ENCODE results near the gene NUDT17. TPM values are rescaled to one million over a fixed set of nuclear protein-coding genes. Genes with fewer than 3 reads are reported as not detected.
"Not testable (repeated sequence)": the region's sequence is repeated elsewhere in the genome, so short reads cannot be mapped to it uniquely, and the experiment has no call there.

The NUDT17 gene
- total and polyA plus RNA-seq, 2 donors (not counting 1 experiment from before 2014, with no cell fraction given) = 7.7 TPM

DNA sequence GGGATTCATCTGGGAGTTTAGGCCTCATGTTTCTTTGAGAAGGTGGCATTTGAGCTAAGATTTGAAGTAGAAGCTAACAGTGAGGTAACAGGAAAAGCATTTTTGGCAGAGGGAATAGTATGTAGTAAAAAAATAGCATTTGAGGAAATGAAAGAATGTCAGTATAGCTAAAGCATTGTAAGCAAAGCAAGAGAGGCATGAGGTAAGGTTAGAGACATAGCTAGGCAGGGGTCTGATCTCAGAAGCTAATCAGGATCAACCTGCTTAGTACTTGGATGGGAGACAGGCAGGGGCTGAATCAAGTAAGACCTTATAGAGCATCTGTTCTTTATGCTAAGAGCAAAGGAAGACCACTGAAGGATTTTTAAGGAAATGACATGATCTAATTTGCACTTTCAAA is 17.5 kb upstream of the NUDT17 start:
- H3K9me3 ChIP-seq (ENCODE audit: control extremely low read depth in 1 of 3, control insufficient read depth in 2 of 3, insufficient read depth in 1 of 3, low read length in 2 of 3) = no peaks in the 10 kb centered on the region
- Mint-ChIP-seq H3K4me1 (peaks cover 27% of the 10 kb centered on the region), H3K9me3 (ENCODE audit: insufficient read depth) (no peaks in the 10 kb centered on the region), H3K27me3 (no peaks in the 10 kb centered on the region), H3K27ac (no peak overlapping the region), H3K4me3 (no peak overlapping the region)
- H3K9ac ChIP-seq (ENCODE audit: low read length) = no peak overlapping the region
- peaks cover 12 to 13% of the 10 kb centered on the region in 2 donors for H3K4me1 ChIP-seq (ENCODE audit: control insufficient read depth in 2 of 2, insufficient read depth in 2 of 2, low read length in 2 of 2)
- no peak overlapping the region for H3K4me2 ChIP-seq (replicated peaks; ENCODE audit: low read depth, low read length, poor library complexity, severe bottlenecking)
- H4K20me1 ChIP-seq (ENCODE audit: control insufficient read depth, insufficient read depth, low read length, poor library complexity, severe bottlenecking) = peaks cover 4% of the 10 kb centered on the region
- intact Hi-C loops (cut with micrococcal nuclease) = no loop called here
- ATAC-seq (ENCODE audit: low read depth) = no peak
- H2AFZ ChIP-seq (ENCODE audit: insufficient read depth, low read depth, low read length, poor library complexity, severe bottlenecking) = no peak overlapping the region
- peaks cover 27% of the 10 kb centered on the region for H3K79me2 ChIP-seq (ENCODE audit: control insufficient read depth, insufficient read depth, low read length)
- no peaks in the 10 kb centered on the region for H3K27me3 ChIP-seq (replicated peaks in 1 of 4; ENCODE audit: control extremely low read depth in 1 of 4, control insufficient read depth in 3 of 4, insufficient read depth in 4 of 4, low read length in 3 of 4)
- ChIA-PET POLR2A (interaction anchor here (0.7 to 1.6 kb wide), 2 partner anchors 17 to 31 kb away, joined by 3 to 14 read pairs; partner anchors contain the start of genes NUDT17 and PIAS3), CTCF (interaction anchor here (1.5 to 2.4 kb wide), 2 partner anchors 17 to 80 kb away, joined by 4 to 7 read pairs; partner anchors contain the start of gene NUDT17)
- TF ChIP-seq, protein P1, sequence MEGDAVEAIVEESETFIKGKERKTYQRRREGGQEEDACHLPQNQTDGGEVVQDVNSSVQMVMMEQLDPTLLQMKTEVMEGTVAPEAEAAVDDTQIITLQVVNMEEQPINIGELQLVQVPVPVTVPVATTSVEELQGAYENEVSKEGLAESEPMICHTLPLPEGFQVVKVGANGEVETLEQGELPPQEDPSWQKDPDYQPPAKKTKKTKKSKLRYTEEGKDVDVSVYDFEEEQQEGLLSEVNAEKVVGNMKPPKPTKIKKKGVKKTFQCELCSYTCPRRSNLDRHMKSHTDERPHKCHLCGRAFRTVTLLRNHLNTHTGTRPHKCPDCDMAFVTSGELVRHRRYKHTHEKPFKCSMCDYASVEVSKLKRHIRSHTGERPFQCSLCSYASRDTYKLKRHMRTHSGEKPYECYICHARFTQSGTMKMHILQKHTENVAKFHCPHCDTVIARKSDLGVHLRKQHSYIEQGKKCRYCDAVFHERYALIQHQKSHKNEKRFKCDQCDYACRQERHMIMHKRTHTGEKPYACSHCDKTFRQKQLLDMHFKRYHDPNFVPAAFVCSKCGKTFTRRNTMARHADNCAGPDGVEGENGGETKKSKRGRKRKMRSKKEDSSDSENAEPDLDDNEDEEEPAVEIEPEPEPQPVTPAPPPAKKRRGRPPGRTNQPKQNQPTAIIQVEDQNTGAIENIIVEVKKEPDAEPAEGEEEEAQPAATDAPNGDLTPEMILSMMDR (IDR thresholded peaks at IDR 0.05) = no peak
- no peak for TF ChIP-seq EZH2 (IDR thresholded peaks at IDR 0.05; ENCODE audit: borderline replicate concordance, insufficient read depth, low read depth, low read length, poor library complexity, severe bottlenecking)
- DNase-seq = no peak
- no peak overlapping the region for H3K27ac ChIP-seq (ENCODE audit: low read length in 2 of 2)
- peaks cover 11 to 63% of the 10 kb centered on the region in 2 experiments for H3K36me3 ChIP-seq (replicated peaks in 1 of 2; ENCODE audit: control extremely low read depth in 1 of 2, control insufficient read depth in 1 of 2, extremely low read depth in 1 of 2, insufficient read depth in 2 of 2, low read length in 1 of 2)
- H3K4me3 ChIP-seq (ENCODE audit: control extremely low read depth in 1 of 5, extremely low read depth in 1 of 5, insufficient read depth in 1 of 5, low read depth in 2 of 5, low read length in 4 of 5) = no peak overlapping the region

GRCh38 chr1:145828367-145829026 is 16.9 kb upstream of the NUDT17 start:
- Histone ChIP-seq H3K27me3 (replicated peaks in 1 of 4; ENCODE audit: control extremely low read depth in 1 of 4, control insufficient read depth in 3 of 4, insufficient read depth in 4 of 4, low read length in 3 of 4) (no peaks in the 10 kb centered on the region), H3K27ac (ENCODE audit: low read length in 2 of 2) (no peak overlapping the region), H3K4me1 (ENCODE audit: control insufficient read depth in 2 of 2, insufficient read depth in 2 of 2, low read length in 2 of 2) (peaks cover 12 to 13% of the 10 kb centered on the region in 2 donors), H3K4me3 (ENCODE audit: control extremely low read depth in 1 of 5, extremely low read depth in 1 of 5, insufficient read depth in 1 of 5, low read depth in 2 of 5, low read length in 4 of 5) (no peak overlapping the region), H4K20me1 (ENCODE audit: control insufficient read depth, insufficient read depth, low read length, poor library complexity, severe bottlenecking) (peaks cover 4% of the 10 kb centered on the region), H3K9ac (ENCODE audit: low read length) (no peak overlapping the region), H2AFZ (ENCODE audit: insufficient read depth, low read depth, low read length, poor library complexity, severe bottlenecking) (no peak overlapping the region), H3K4me2 (replicated peaks; ENCODE audit: low read depth, low read length, poor library complexity, severe bottlenecking) (no peak overlapping the region), H3K36me3 (replicated peaks in 1 of 2; ENCODE audit: control extremely low read depth in 1 of 2, control insufficient read depth in 1 of 2, extremely low read depth in 1 of 2, insufficient read depth in 2 of 2, low read length in 1 of 2) (peaks cover 13 to 69% of the 10 kb centered on the region in 2 experiments), H3K79me2 (ENCODE audit: control insufficient read depth, insufficient read depth, low read length) (peaks cover 25% of the 10 kb centered on the region), H3K9me3 (ENCODE audit: control extremely low read depth in 1 of 3, control insufficient read depth in 2 of 3, insufficient read depth in 1 of 3, low read length in 2 of 3) (no peaks in the 10 kb centered on the region)
- intact Hi-C loops (cut with micrococcal nuclease) = no loop called here
- ATAC-seq (ENCODE audit: low read depth) = no peak
- Mint-ChIP-seq H3K4me1 (peaks cover 27% of the 10 kb centered on the region), H3K27me3 (no peaks in the 10 kb centered on the region), H3K9me3 (ENCODE audit: insufficient read depth) (no peaks in the 10 kb centered on the region), H3K27ac (peak overlapping the region; percentile 16), H3K4me3 (no peak overlapping the region)
- POLR2A ChIA-PET = interaction anchor here (1.6 kb wide), 1 partner anchor 17 kb away, joined by 14 read pairs; the partner anchor contains the start of gene NUDT17
- no peak for DNase-seq
- CTCF ChIA-PET = interaction anchor here (1.5 to 2.4 kb wide), 2 partner anchors 17 to 80 kb away, joined by 4 to 7 read pairs; partner anchors contain the start of gene NUDT17
- TF ChIP-seq EZH2 (IDR thresholded peaks at IDR 0.05; ENCODE audit: borderline replicate concordance, insufficient read depth, low read depth, low read length, poor library complexity, severe bottlenecking) = no peak
- TF ChIP-seq, protein P1 (IDR thresholded peaks at IDR 0.05) = no peak

DNA sequence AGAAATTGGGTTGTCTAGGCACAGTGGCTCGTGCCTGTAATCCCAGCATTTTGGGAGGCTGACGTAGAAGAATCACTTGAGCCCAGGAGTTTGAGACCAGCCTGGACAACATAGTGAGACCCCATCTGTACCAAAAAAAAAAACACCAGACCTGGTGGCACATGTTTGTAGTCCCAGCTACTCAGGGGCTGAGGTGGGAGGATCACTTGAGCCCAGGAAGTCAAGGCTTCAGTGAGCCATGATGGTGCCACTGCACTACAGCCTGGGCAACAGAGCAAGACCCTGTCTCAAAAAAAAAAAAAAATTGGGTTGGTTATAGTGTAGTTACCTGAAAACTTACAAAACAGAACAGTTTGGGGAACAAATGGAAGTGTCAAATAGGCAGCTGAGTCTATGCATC is 14.6 kb upstream of the NUDT17 start:
- 100% methylated on average over 2 of the region's 2 CpGs for WGBS (ENCODE audit: insufficient coverage)
- not testable (repeated sequence) for H3K4me2 ChIP-seq (replicated peaks; ENCODE audit: low read depth, low read length, poor library complexity, severe bottlenecking); ATAC-seq (ENCODE audit: low read depth)

More for the DNA sequence above, 14.6 kb upstream of the NUDT17 start:
- H4K20me1 ChIP-seq (ENCODE audit: control insufficient read depth, insufficient read depth, low read length, poor library complexity, severe bottlenecking); H3K4me1 ChIP-seq (ENCODE audit: control insufficient read depth in 2 of 2, insufficient read depth in 2 of 2, low read length in 2 of 2); H3K4me3 ChIP-seq (ENCODE audit: control extremely low read depth in 1 of 5, extremely low read depth in 1 of 5, insufficient read depth in 1 of 5, low read depth in 2 of 5, low read length in 4 of 5); DNase-seq; H3K27ac ChIP-seq (ENCODE audit: low read length in 2 of 2); H3K27me3 Mint-ChIP-seq; H2AFZ ChIP-seq (ENCODE audit: insufficient read depth, low read depth, low read length, poor library complexity, severe bottlenecking); H3K9ac ChIP-seq (ENCODE audit: low read length); H3K9me3 Mint-ChIP-seq (ENCODE audit: insufficient read depth); H3K79me2 ChIP-seq (ENCODE audit: control insufficient read depth, insufficient read depth, low read length); H3K27ac Mint-ChIP-seq; intact Hi-C loops (cut with micrococcal nuclease); H3K9me3 ChIP-seq (ENCODE audit: control extremely low read depth in 1 of 3, control insufficient read depth in 2 of 3, insufficient read depth in 1 of 3, low read length in 2 of 3); H3K27me3 ChIP-seq (replicated peaks in 1 of 4; ENCODE audit: control extremely low read depth in 1 of 4, control insufficient read depth in 3 of 4, insufficient read depth in 4 of 4, low read length in 3 of 4); H3K4me3 Mint-ChIP-seq; CTCF ChIA-PET: not testable (repeated sequence)
- POLR2A ChIA-PET = interaction anchor here (0.7 kb wide), 1 partner anchor 181 kb away, joined by 3 read pairs; no protein-coding TSS in a partner anchor
- H3K36me3 ChIP-seq (replicated peaks in 1 of 2; ENCODE audit: control extremely low read depth in 1 of 2, control insufficient read depth in 1 of 2, extremely low read depth in 1 of 2, insufficient read depth in 2 of 2, low read length in 1 of 2) = peaks cover 18 to 89% of the 10 kb centered on the region in 2 experiments
- peaks cover 13% of the 10 kb centered on the region for H3K4me1 Mint-ChIP-seq
